Osteoblast (primary cell): Measurements from ENCODE around the gene CCDC192. TPM values are rescaled to one million over a fixed set of nuclear protein-coding genes. Genes with fewer than 3 reads are reported as not detected.

Experiments used
- DNase-seq: peaks from one replicate; pipeline ENCODE4 v3.0.0; 2011; ENCODE audit warnings: low spot score, mixed read lengths; ENCODE audit not compliant: insufficient read length; ENCODE audit errors: missing footprints
- H2AFZ ChIP-seq: 2 replicates; pipeline ENCODE4 v1.6.0; 2011; ENCODE audit warnings: mild to moderate bottlenecking, low read length
- H3K27ac ChIP-seq: 2 replicates; pipeline ENCODE4 v1.5.1; 2011; ENCODE audit warnings: mild to moderate bottlenecking, low read depth, low read length, moderate library complexity
- H3K27me3 ChIP-seq: 2 replicates; pipeline ENCODE4 v1.6.0; 2012; ENCODE audit warnings: mild to moderate bottlenecking, control low read depth, inconsistent platforms, low read length, moderate library complexity; ENCODE audit not compliant: insufficient read depth
- H3K36me3 ChIP-seq: 2 replicates; pipeline ENCODE4 v1.5.1; 2011; ENCODE audit warnings: mild to moderate bottlenecking, low read length, control low read depth, moderate library complexity; ENCODE audit not compliant: insufficient read depth
- H3K4me1 ChIP-seq: 2 replicates; pipeline ENCODE4 v1.5.1; 2011; ENCODE audit warnings: mild to moderate bottlenecking, low read length, control low read depth, moderate library complexity; ENCODE audit not compliant: insufficient read depth
- H3K4me2 ChIP-seq: 2 replicates; pipeline ENCODE4 v1.6.0; 2011; ENCODE audit warnings: mild to moderate bottlenecking, low read length; ENCODE audit not compliant: insufficient read depth
- H3K4me3 ChIP-seq: fragments of 200-600 bp; sonication (generic); 3 replicates; pipeline ENCODE4 v1.5.1; 2012; ENCODE audit warnings: mild to moderate bottlenecking, low read length, inconsistent platforms; ENCODE audit not compliant: insufficient read depth
- H3K79me2 ChIP-seq: 2 replicates; pipeline ENCODE4 v1.6.0; 2012; ENCODE audit warnings: mild to moderate bottlenecking, low read length, control low read depth, inconsistent platforms; ENCODE audit not compliant: insufficient read depth
- H3K9me3 ChIP-seq: 2 replicates; pipeline ENCODE4 v1.5.1; 2011; ENCODE audit warnings: low read depth, low read length, control low read depth
- H4K20me1 ChIP-seq: 2 replicates; pipeline ENCODE4 v1.6.0; 2012; ENCODE audit warnings: mild to moderate bottlenecking, low read length, control low read depth; ENCODE audit not compliant: insufficient read depth
- total RNA-seq: library from RNA; depleted of rRNA; stranded (reverse); fragments of >200 nt; gene quantifications from 2 replicates; pipeline ENCODE4 v1.2.3, GENCODE V29; 2012
- TF ChIP-seq, protein P1 (sequence below): IDR thresholded peaks from 2 replicates; pipeline ENCODE4 v1.5.1; 2011; ENCODE audit warnings: mild to moderate bottlenecking, low read depth, low read length, moderate library complexity; ENCODE audit errors: extremely low read depth

The CCDC192 gene
- total RNA-seq, 1 donor, result not detected

DNA sequence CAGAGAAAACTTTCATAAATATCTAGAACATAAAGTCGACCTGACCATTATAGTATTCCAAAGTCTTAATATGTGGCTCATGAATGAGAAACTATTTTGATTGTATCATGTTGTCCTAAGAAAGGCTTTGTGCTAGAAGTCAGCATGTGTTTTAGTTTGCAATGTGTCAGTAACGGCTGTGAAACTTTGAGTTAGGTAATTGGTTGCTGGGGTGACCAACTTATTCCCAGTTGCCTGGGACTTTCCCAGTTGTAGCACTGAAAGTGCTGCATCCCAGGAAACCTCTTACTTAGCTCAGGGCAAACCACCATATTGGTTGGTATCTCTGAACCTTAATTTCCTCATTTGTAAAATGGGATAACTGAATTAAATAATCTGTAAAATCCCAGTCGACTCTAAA, 265.8 kb downstream of the CCDC192 start:
- Histone ChIP-seq H3K4me3 (no peak overlapping the region), H4K20me1 (no peaks in the 10 kb centered on the region), H3K4me2 (no peak overlapping the region), H3K27me3 (no peaks in the 10 kb centered on the region), H3K27ac (no peak overlapping the region), H3K9me3 (no peaks in the 10 kb centered on the region), H3K36me3 (no peaks in the 10 kb centered on the region), H2AFZ (no peak overlapping the region), H3K79me2 (no peaks in the 10 kb centered on the region), H3K4me1 (no peaks in the 10 kb centered on the region)
- TF ChIP-seq, protein P1, sequence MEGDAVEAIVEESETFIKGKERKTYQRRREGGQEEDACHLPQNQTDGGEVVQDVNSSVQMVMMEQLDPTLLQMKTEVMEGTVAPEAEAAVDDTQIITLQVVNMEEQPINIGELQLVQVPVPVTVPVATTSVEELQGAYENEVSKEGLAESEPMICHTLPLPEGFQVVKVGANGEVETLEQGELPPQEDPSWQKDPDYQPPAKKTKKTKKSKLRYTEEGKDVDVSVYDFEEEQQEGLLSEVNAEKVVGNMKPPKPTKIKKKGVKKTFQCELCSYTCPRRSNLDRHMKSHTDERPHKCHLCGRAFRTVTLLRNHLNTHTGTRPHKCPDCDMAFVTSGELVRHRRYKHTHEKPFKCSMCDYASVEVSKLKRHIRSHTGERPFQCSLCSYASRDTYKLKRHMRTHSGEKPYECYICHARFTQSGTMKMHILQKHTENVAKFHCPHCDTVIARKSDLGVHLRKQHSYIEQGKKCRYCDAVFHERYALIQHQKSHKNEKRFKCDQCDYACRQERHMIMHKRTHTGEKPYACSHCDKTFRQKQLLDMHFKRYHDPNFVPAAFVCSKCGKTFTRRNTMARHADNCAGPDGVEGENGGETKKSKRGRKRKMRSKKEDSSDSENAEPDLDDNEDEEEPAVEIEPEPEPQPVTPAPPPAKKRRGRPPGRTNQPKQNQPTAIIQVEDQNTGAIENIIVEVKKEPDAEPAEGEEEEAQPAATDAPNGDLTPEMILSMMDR, result no peak
- no peak for DNase-seq

DNA sequence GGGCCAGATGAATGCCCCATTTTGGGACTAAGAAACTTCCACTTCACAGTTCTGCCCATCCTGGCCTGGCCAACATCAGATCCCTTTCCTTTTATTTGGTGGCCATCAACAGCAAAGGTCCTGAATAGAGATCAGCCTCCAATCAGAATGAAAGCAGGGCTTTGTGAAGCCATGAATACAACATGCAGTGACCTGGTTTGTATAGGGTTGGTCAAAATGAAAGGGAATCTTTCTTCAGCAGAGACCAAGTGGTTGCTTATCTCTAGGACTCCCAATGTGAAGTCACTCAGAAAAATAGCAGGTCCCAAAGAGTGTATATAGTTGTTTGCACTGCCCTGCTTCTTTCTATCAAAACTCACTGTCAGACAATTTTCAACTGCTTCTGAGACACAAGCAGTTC, 266.5 kb downstream of the CCDC192 start:
- Histone ChIP-seq H3K27ac (no peak overlapping the region), H3K9me3 (no peaks in the 10 kb centered on the region), H2AFZ (no peak overlapping the region), H3K27me3 (no peaks in the 10 kb centered on the region), H3K79me2 (no peaks in the 10 kb centered on the region), H3K4me2 (no peak overlapping the region), H4K20me1 (no peaks in the 10 kb centered on the region), H3K36me3 (no peaks in the 10 kb centered on the region), H3K4me1 (no peaks in the 10 kb centered on the region), H3K4me3 (no peak overlapping the region)
- DNase-seq, result no peak
- TF ChIP-seq, protein P1, result no peak

DNA sequence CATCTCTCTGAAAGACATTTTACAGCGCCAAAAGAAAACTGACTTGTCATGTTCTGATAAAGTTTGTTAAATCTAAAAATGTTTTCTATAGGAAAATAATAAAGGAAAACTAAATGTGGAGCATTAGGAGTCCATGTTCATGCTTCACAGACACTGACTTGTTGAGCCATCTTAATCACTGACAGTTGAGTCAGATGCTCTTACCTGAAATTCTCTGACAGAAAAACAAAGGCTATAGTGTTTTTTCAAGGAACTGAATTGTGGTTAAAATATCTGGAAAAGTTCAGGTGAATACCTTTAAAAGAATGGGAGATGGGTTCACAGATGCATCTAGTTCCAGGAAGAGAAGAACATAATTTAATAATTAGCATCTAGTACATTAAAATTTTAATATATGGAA, 266.9 kb downstream of the CCDC192 start:
- Histone ChIP-seq H3K9me3 (no peaks in the 10 kb centered on the region), H3K4me1 (no peaks in the 10 kb centered on the region), H3K36me3 (no peaks in the 10 kb centered on the region), H2AFZ (no peak overlapping the region), H3K4me3 (no peak overlapping the region), H4K20me1 (no peaks in the 10 kb centered on the region), H3K27ac (no peak overlapping the region), H3K27me3 (no peaks in the 10 kb centered on the region), H3K79me2 (no peaks in the 10 kb centered on the region), H3K4me2 (no peak overlapping the region)
- no peak for DNase-seq
- TF ChIP-seq, protein P1, result no peak

- Histone ChIP-seq H3K4me2 (no peak overlapping the region), H3K9me3 (no peaks in the 10 kb centered on the region), H4K20me1 (no peaks in the 10 kb centered on the region), H3K27me3 (no peaks in the 10 kb centered on the region), H3K36me3 (no peaks in the 10 kb centered on the region), H2AFZ (no peak overlapping the region), H3K4me1 (no peaks in the 10 kb centered on the region), H3K79me2 (no peaks in the 10 kb centered on the region), H3K27ac (no peak overlapping the region), H3K4me3 (no peak overlapping the region)
- DNase-seq, result no peak
- TF ChIP-seq, protein P1, result no peak
Observed at GRCh38 chr5:127970854-127971425, 267.7 kb downstream of the CCDC192 start.
